HepG2 (cell line): Measurements from ENCODE around the gene C15orf62. TPM values are rescaled to one million over a fixed set of nuclear protein-coding genes. Genes with fewer than 3 reads are reported as not detected.

Experiments used
- BRCA1 ChIP-seq: sonication (generic); formaldehyde crosslinking; IDR thresholded peaks from 2 replicates; pipeline ENCODE4 v1.4.0; 2020; ENCODE audit warnings: missing genetic modification reagents
- CHCHD3 ChIP-seq: sonication (generic); formaldehyde crosslinking; IDR thresholded peaks from 2 replicates; pipeline ENCODE4 v1.8.0; 2022; ENCODE audit warnings: mild to moderate bottlenecking, missing genetic modification reagents, moderate library complexity
- ELK4 ChIP-seq: sonication (generic); formaldehyde crosslinking; IDR thresholded peaks from 2 replicates; pipeline ENCODE4 v1.9.0; 2021; ENCODE audit warnings: missing genetic modification reagents, borderline replicate concordance
- MED13 ChIP-seq: sonication (generic); formaldehyde crosslinking; IDR thresholded peaks from 2 replicates; pipeline ENCODE4 v1.5.0; 2020; ENCODE audit warnings: missing genetic modification reagents
- MZF1 ChIP-seq: sonication (generic); formaldehyde crosslinking; IDR thresholded peaks from 2 replicates; pipeline ENCODE4 v1.8.1; 2023; ENCODE audit warnings: mild to moderate bottlenecking, missing genetic modification reagents, borderline replicate concordance
- SP2 ChIP-seq: sonication (generic); formaldehyde crosslinking; IDR thresholded peaks from 2 replicates; pipeline ENCODE4 v1.5.1; 2020; ENCODE audit warnings: mild to moderate bottlenecking, missing genetic modification reagents
- ZNF280D ChIP-seq: sonication (generic); formaldehyde crosslinking; IDR thresholded peaks from 2 replicates; pipeline ENCODE4 v1.5.1; 2020; ENCODE audit warnings: mild to moderate bottlenecking, missing genetic modification reagents
- ZNF441 ChIP-seq: sonication (generic); formaldehyde crosslinking; IDR thresholded peaks from 2 replicates; pipeline ENCODE4 v1.7.0; 2021; ENCODE audit warnings: missing genetic modification reagents, borderline replicate concordance
- ZNF552 ChIP-seq: sonication (generic); formaldehyde crosslinking; IDR thresholded peaks from 2 replicates; pipeline ENCODE4 v1.9.0; 2022; ENCODE audit warnings: missing genetic modification reagents, mild to moderate bottlenecking, borderline replicate concordance
- ZNF616 ChIP-seq: sonication (generic); formaldehyde crosslinking; IDR thresholded peaks from 2 replicates; pipeline ENCODE4 v1.5.0; 2020; ENCODE audit warnings: low read depth, mild to moderate bottlenecking, missing genetic modification reagents
- ZNF761 ChIP-seq: sonication (generic); formaldehyde crosslinking; conservative IDR thresholded peaks from 2 replicates; pipeline ENCODE4 v1.4.0; 2020; ENCODE audit warnings: mild to moderate bottlenecking, missing genetic modification reagents
- ZNF83 ChIP-seq: sonication (generic); formaldehyde crosslinking; IDR thresholded peaks from 2 replicates; pipeline ENCODE4 v1.4.0; 2020; ENCODE audit warnings: missing genetic modification reagents, mild to moderate bottlenecking, borderline replicate concordance
- polyA plus RNA-seq, 8 experiments: library from polyadenylated mRNA; depleted of rRNA in 3 of 8; stranded (reverse) in 7 of 8; unstranded in 1 of 8; fragments of >200 nt; fragmentation: Illumina TruSeq in 4 of 8; extraction: Trizol in 4 of 8; gene quantifications; 2 replicates each; pipeline versions ENCODE4 v1.2.1 to v1.2.3, GENCODE V29; 2011 to 2016; ENCODE audit warnings: low read depth in 4 of 8, missing spikeins in 1 of 8, mixed read lengths in 1 of 8; ENCODE audit not compliant: insufficient read depth in 1 of 8
- total RNA-seq, 5 experiments: library from RNA; depleted of rRNA; stranded (reverse); fragments of >200 nt; fragmentation: Illumina TruSeq; extraction: Trizol; gene quantifications; 2 replicates each; pipeline ENCODE4 v1.2.3, GENCODE V29; 2016; ENCODE audit warnings: low read depth in 1 of 5
- TF ChIP-seq, protein P1 (sequence below): sonication (generic); formaldehyde crosslinking; IDR thresholded peaks from 2 replicates; pipeline ENCODE4 v1.4.0; 2020; ENCODE audit warnings: mild to moderate bottlenecking, missing genetic modification reagents, borderline replicate concordance
- TF ChIP-seq, protein P2 (sequence below): sonication (generic); formaldehyde crosslinking; IDR thresholded peaks from 2 replicates; pipeline ENCODE4 v1.4.0; 2020; ENCODE audit warnings: low read depth, mild to moderate bottlenecking, missing genetic modification reagents
- TF ChIP-seq, protein P3 (sequence below): sonication (generic); formaldehyde crosslinking; IDR thresholded peaks from 2 replicates; pipeline ENCODE4 v1.8.1; 2023; ENCODE audit warnings: mild to moderate bottlenecking, moderate library complexity, missing genetic modification reagents

The C15orf62 gene
- total and polyA plus RNA-seq, 2 of the 13 experiments (the other 11 are each of a cell fraction or from before 2014, with no cell fraction given) = 0.51 to 1.1 TPM

DNA sequence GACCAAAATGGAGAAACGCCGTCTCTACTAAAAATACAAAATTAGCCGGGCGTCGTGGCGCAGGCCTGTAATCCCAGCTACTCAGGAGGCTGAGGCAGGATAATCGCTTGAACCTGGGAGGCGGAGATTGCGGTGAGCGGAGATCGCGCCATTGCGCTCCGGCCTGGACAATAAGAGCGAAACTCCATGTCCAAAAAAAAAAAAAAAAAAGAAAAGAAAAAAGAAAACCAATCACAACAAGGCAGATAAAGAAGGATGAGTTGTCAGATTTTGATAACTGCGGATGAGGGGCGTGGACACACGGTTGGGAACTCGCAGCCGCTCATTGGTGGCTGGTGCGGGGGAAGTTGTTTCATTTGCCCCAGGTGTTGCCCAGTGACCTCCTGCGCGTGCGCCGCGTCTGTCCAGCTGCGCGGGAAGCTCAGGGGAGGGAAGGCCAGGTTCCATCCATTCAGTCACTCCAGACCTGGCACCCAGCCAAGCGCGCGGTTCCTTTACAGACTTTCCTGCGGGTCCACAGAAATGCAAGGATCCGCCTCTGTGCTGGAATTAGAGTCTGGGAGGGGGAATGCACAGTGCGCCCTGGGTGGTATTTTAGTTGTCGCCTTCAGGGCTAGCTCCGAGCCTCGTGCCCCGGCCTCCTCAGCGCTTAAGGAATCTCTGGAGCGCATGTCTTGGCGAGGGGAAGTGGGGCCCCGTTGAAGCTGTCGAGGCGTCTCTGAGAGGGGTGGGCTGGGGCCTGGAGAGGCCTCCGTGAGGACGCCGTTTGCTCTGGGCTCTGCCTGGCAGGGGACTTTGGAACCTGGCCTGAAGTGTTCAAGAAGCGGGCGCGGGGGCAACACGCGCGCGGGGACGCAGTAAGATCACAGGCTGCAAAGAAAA is 6.6 kb upstream of the C15orf62 start (continued):
- TF ChIP-seq, protein P1, sequence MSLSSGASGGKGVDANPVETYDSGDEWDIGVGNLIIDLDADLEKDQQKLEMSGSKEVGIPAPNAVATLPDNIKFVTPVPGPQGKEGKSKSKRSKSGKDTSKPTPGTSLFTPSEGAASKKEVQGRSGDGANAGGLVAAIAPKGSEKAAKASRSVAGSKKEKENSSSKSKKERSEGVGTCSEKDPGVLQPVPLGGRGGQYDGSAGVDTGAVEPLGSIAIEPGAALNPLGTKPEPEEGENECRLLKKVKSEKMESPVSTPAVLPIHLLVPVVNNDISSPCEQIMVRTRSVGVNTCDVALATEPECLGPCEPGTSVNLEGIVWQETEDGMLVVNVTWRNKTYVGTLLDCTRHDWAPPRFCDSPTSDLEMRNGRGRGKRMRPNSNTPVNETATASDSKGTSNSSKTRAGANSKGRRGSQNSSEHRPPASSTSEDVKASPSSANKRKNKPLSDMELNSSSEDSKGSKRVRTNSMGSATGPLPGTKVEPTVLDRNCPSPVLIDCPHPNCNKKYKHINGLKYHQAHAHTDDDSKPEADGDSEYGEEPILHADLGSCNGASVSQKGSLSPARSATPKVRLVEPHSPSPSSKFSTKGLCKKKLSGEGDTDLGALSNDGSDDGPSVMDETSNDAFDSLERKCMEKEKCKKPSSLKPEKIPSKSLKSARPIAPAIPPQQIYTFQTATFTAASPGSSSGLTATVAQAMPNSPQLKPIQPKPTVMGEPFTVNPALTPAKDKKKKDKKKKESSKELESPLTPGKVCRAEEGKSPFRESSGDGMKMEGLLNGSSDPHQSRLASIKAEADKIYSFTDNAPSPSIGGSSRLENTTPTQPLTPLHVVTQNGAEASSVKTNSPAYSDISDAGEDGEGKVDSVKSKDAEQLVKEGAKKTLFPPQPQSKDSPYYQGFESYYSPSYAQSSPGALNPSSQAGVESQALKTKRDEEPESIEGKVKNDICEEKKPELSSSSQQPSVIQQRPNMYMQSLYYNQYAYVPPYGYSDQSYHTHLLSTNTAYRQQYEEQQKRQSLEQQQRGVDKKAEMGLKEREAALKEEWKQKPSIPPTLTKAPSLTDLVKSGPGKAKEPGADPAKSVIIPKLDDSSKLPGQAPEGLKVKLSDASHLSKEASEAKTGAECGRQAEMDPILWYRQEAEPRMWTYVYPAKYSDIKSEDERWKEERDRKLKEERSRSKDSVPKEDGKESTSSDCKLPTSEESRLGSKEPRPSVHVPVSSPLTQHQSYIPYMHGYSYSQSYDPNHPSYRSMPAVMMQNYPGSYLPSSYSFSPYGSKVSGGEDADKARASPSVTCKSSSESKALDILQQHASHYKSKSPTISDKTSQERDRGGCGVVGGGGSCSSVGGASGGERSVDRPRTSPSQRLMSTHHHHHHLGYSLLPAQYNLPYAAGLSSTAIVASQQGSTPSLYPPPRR (CRISPR knock-in tag) = no peak
- TF ChIP-seq ZNF83 = peak; percentile 74
- TF ChIP-seq ZNF552 = 0 out of 2 replicates have a peak, but pooled peaks have one; percentile 83
- TF ChIP-seq, protein P2, sequence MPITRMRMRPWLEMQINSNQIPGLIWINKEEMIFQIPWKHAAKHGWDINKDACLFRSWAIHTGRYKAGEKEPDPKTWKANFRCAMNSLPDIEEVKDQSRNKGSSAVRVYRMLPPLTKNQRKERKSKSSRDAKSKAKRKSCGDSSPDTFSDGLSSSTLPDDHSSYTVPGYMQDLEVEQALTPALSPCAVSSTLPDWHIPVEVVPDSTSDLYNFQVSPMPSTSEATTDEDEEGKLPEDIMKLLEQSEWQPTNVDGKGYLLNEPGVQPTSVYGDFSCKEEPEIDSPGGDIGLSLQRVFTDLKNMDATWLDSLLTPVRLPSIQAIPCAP (CRISPR knock-in tag) = no peak
- no peak for TF ChIP-seq ELK4 (CRISPR knock-in tag)
- peak; percentile 66 for TF ChIP-seq ZNF280D (CRISPR knock-in tag)
- 0 out of 2 replicates have a peak, but pooled peaks have one; percentile 58 for TF ChIP-seq CHCHD3 (CRISPR knock-in tag)
- TF ChIP-seq ZNF761 = 0 out of 2 replicates have a peak, but pooled peaks have one; percentile 12
- peak; percentile 28; the same call in 1 of the 2 replicates for TF ChIP-seq ZNF616 (CRISPR knock-in tag)
- TF ChIP-seq, protein P3, sequence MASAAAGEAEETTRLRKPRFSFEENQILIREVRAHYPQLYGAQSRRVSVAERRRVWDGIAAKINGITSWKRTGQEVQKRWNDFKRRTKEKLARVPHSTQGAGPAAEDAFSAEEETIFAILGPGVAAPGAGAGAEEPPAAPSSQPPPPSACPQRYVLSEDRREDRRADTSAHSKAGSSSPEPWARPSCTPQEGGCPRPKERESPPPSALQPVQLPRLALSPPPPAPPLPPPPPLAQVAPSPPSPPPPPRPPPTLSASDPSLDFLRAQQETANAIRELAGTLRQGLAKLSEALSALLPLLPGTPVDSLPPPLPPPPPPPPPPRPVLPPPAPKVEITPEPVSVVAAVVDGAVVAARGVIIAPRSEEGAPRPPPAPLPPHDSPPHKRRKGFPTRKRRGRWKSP (CRISPR knock-in tag) = 0 out of 2 replicates have a peak, but pooled peaks have one; percentile 8
- no peak for TF ChIP-seq SP2
- TF ChIP-seq MED13 (CRISPR knock-in tag) = peak; percentile 22; the same call in 1 of the 2 replicates
- 0 out of 2 replicates have a peak, but pooled peaks have one; percentile 21 for TF ChIP-seq MZF1 (CRISPR knock-in tag)
- peak; percentile 34; the same call in 1 of the 2 replicates for TF ChIP-seq BRCA1 (CRISPR knock-in tag)
- peak; percentile 20; the same call in 1 of the 2 replicates for TF ChIP-seq ZNF441 (CRISPR knock-in tag)
